ENCODE measurements around the gene PALD1.

Gene PALD1

GRCh38 chr10:70583669-70584037 lies 105.1 kb downstream of the PALD1 start:
- no peaks in the 10 kb centered on the region for H3K27me3 ChIP-seq (ENCODE audit: low read length)
- no peak overlapping the region for H3K27ac ChIP-seq (ENCODE audit: low read depth, low read length)
- no peak overlapping the region for H2AFZ ChIP-seq (ENCODE audit: low read depth, low read length, severe bottlenecking)
- H4K20me1 ChIP-seq (ENCODE audit: low read depth, low read length) = no peaks in the 10 kb centered on the region
- no peak overlapping the region for H3K9ac ChIP-seq (ENCODE audit: low read length)
- no peaks in the 10 kb centered on the region; the same call in 1 of the 2 replicates for H3K36me3 ChIP-seq (ENCODE audit: low read length)
- no peak overlapping the region for H3K4me2 ChIP-seq (ENCODE audit: low read depth, low read length, poor library complexity, severe bottlenecking)
- no peak for TF ChIP-seq EZH2phosphoT487 (conservative IDR thresholded peaks at IDR 0.05; ENCODE audit: low read length)
- no peak for TF ChIP-seq CTCF (IDR thresholded peaks at IDR 0.05; ENCODE audit: insufficient read depth, low read length, poor library complexity, severe bottlenecking)
- peaks cover 4% of the 10 kb centered on the region; the same call in 1 of the 2 replicates for H3F3A ChIP-seq (ENCODE audit: insufficient read depth)
- no peaks in the 10 kb centered on the region for H3K9me2 ChIP-seq (replicated peaks; ENCODE audit: insufficient read depth, low read length)
- H3K79me2 ChIP-seq (ENCODE audit: insufficient read depth, low read length) = no peaks in the 10 kb centered on the region
- H3K9me3 ChIP-seq (ENCODE audit: insufficient read depth, low read length) = no peaks in the 10 kb centered on the region
- no peak overlapping the region for H3K4me3 ChIP-seq (ENCODE audit: insufficient read depth, low read length, poor library complexity, severe bottlenecking)

GRCh38 chr10:70584366-70584765 lies 105.8 kb downstream of the PALD1 start:
- Histone ChIP-seq H3K9ac (ENCODE audit: low read length) (no peak overlapping the region), H3K79me2 (ENCODE audit: insufficient read depth, low read length) (no peaks in the 10 kb centered on the region), H4K20me1 (ENCODE audit: low read depth, low read length) (no peaks in the 10 kb centered on the region), H3K4me2 (ENCODE audit: low read depth, low read length, poor library complexity, severe bottlenecking) (no peak overlapping the region), H3K9me3 (ENCODE audit: insufficient read depth, low read length) (no peaks in the 10 kb centered on the region), H3K36me3 (ENCODE audit: low read length) (no peaks in the 10 kb centered on the region), H2AFZ (ENCODE audit: low read depth, low read length, severe bottlenecking) (no peak overlapping the region), H3K9me2 (replicated peaks; ENCODE audit: insufficient read depth, low read length) (no peaks in the 10 kb centered on the region), H3K27ac (ENCODE audit: low read depth, low read length) (no peak overlapping the region), H3F3A (ENCODE audit: insufficient read depth) (no peaks in the 10 kb centered on the region), H3K4me3 (ENCODE audit: insufficient read depth, low read length, poor library complexity, severe bottlenecking) (no peak overlapping the region), H3K27me3 (ENCODE audit: low read length) (no peaks in the 10 kb centered on the region)
- no peak for TF ChIP-seq EZH2phosphoT487 (conservative IDR thresholded peaks at IDR 0.05; ENCODE audit: low read length)
- TF ChIP-seq CTCF (IDR thresholded peaks at IDR 0.05; ENCODE audit: insufficient read depth, low read length, poor library complexity, severe bottlenecking) = no peak

- H3K36me3 ChIP-seq (ENCODE audit: low read length) = no peaks in the 10 kb centered on the region
- H3K9me2 ChIP-seq (replicated peaks; ENCODE audit: insufficient read depth, low read length) = no peaks in the 10 kb centered on the region
- no peak overlapping the region for H3K4me2 ChIP-seq (ENCODE audit: low read depth, low read length, poor library complexity, severe bottlenecking)
- no peaks in the 10 kb centered on the region for H4K20me1 ChIP-seq (ENCODE audit: low read depth, low read length)
- H3K79me2 ChIP-seq (ENCODE audit: insufficient read depth, low read length) = no peaks in the 10 kb centered on the region
- no peaks in the 10 kb centered on the region for H3K9me3 ChIP-seq (ENCODE audit: insufficient read depth, low read length)
- no peaks in the 10 kb centered on the region for H3K27me3 ChIP-seq (ENCODE audit: low read length)
- H3K4me3 ChIP-seq (ENCODE audit: insufficient read depth, low read length, poor library complexity, severe bottlenecking) = no peak overlapping the region
- no peak overlapping the region for H3K9ac ChIP-seq (ENCODE audit: low read length)
- no peaks in the 10 kb centered on the region for H3F3A ChIP-seq (ENCODE audit: insufficient read depth)
- no peak for TF ChIP-seq EZH2phosphoT487 (conservative IDR thresholded peaks at IDR 0.05; ENCODE audit: low read length)
- no peak for TF ChIP-seq CTCF (IDR thresholded peaks at IDR 0.05; ENCODE audit: insufficient read depth, low read length, poor library complexity, severe bottlenecking)
- no peak overlapping the region for H3K27ac ChIP-seq (ENCODE audit: low read depth, low read length)
- H2AFZ ChIP-seq (ENCODE audit: low read depth, low read length, severe bottlenecking) = no peak overlapping the region
Observed at GRCh38 chr10:70584909-70585544, 106.5 kb downstream of the PALD1 start.

All from SU-DHL-6 (cell line).